NB4 (cell line): ENCODE results near the gene GADL1.

Experiments
- CTCF ChIP-seq: IDR thresholded peaks from one replicate; pipeline ENCODE4 v1.5.1; 2012; ENCODE audit warnings: low read depth, low read length
- POLR2A ChIP-seq: IDR thresholded peaks from 2 replicates; pipeline ENCODE4 v1.6.1; 2011; ENCODE audit warnings: mild to moderate bottlenecking; ENCODE audit not compliant: insufficient read length; ENCODE audit errors: extremely low read depth

DNA sequence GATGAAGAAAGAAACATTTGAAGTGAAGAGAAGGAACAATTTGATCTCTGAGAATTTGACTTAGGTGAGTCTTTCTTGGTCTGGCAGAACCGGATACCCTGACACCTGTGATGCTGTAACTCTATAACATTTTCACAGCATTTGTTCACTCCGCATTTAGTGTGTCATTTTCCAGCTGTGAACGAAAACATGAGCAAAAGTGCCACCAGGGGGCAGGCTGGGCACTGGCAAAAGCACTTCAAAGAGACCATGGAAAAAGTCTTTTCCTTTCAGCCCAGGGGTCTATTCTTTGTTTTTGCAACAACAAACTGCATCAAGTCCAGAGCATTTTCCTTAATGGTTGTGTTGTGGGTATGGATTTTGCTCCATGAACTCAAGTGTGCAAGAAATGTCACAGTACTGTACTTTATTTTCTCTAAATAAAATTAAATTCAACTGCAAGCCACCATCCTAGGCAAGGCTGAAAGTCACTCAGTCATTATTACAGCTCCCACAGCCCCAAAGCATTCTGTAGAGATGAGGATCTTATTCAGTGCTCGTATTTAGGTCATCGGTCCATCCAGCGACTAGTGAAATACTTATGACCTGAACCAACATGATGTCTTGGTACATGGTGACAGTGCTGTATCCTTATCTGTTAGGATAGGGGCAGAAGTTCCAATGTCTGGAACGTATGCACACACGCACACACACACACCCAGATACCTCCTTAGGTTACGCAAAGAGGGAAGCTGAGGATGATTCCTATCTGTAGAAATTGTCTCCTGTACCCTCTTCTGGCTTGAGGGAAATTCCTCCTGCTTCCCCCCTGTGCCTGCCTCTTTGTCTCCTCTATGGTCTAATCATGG lies 125.5 kb downstream of the GADL1 start:
- peak; percentile 69 for TF ChIP-seq CTCF
- TF ChIP-seq POLR2A = no peak
